ENCODE data around the gene ARHGAP6. TPM values are rescaled to one million over a fixed set of nuclear protein-coding genes. Genes with fewer than 3 reads are reported as not detected.

Gene ARHGAP6
- total RNA-seq, 1 donor from 2014 or later: 33.6 TPM

GRCh38 chrX:11172415-11172814 is 493.3 kb downstream of the ARHGAP6 start:
- no peak for TF ChIP-seq CTCF (IDR thresholded peaks at IDR 0.05)
- intact Hi-C loops (cut with DNase I): no loop called here
- Histone ChIP-seq H3K27me3 (no peaks in the 10 kb centered on the region), H3K4me3 (peak overlapping the region in 1 of 2 donors; percentile 4), H3K9me3 (no peaks in the 10 kb centered on the region), H3K27ac (peak overlapping the region; percentile 42 to 47), H3K36me3 (peaks cover 0 to 6% of the 10 kb centered on the region in 2 donors), H3K4me1 (no peaks in the 10 kb centered on the region)
- no peak for DNase-seq (ENCODE audit: low spot score in 2 of 2)

GRCh38 chrX:11171956-11172355 is 493.8 kb downstream of the ARHGAP6 start:
- H3K27me3 ChIP-seq: no peaks in the 10 kb centered on the region
- peak overlapping the region in 1 of 2 donors; percentile 0 for H3K27ac ChIP-seq
- H3K36me3 ChIP-seq: peaks cover 0 to 6% of the 10 kb centered on the region in 2 donors
- no peak for TF ChIP-seq CTCF (IDR thresholded peaks at IDR 0.05)
- H3K4me3 ChIP-seq: peak overlapping the region in 1 of 2 donors; percentile 4
- H3K9me3 ChIP-seq: no peaks in the 10 kb centered on the region
- no peak for DNase-seq (ENCODE audit: low spot score in 2 of 2)
- no peaks in the 10 kb centered on the region for H3K4me1 ChIP-seq
- intact Hi-C loops (cut with DNase I): no loop called here

- intact Hi-C loops (cut with DNase I): no loop called here
- no peaks in the 10 kb centered on the region for H3K27me3 ChIP-seq
- peaks cover 0 to 6% of the 10 kb centered on the region in 2 donors for H3K36me3 ChIP-seq
- H3K9me3 ChIP-seq: no peaks in the 10 kb centered on the region
- H3K27ac ChIP-seq: no peak overlapping the region
- H3K4me1 ChIP-seq: no peaks in the 10 kb centered on the region
- TF ChIP-seq CTCF (IDR thresholded peaks at IDR 0.05): no peak
- no peak for DNase-seq (ENCODE audit: low spot score in 2 of 2)
- no peak overlapping the region for H3K4me3 ChIP-seq
Measured at GRCh38 chrX:11164433-11164832, 501.3 kb downstream of the ARHGAP6 start.

GRCh38 chrX:11159149-11159548 is 506.6 kb downstream of the ARHGAP6 start:
- Histone ChIP-seq H3K4me1 (no peaks in the 10 kb centered on the region), H3K27me3 (no peaks in the 10 kb centered on the region), H3K36me3 (no peaks in the 10 kb centered on the region), H3K9me3 (no peaks in the 10 kb centered on the region), H3K27ac (no peak overlapping the region), H3K4me3 (no peak overlapping the region)
- DNase-seq (ENCODE audit: low spot score in 2 of 2): no peak
- intact Hi-C loops (cut with DNase I): no loop called here
- no peak for TF ChIP-seq CTCF (IDR thresholded peaks at IDR 0.05)

GRCh38 chrX:11151799-11152559 is 513.7 kb downstream of the ARHGAP6 start:
- intact Hi-C loops (cut with DNase I): no loop called here

More at GRCh38 chrX:11151799-11152559, 513.7 kb downstream of the ARHGAP6 start:
- no peak for DNase-seq (ENCODE audit: low spot score in 2 of 2)
- Histone ChIP-seq H3K4me3 (no peak overlapping the region), H3K36me3 (no peaks in the 10 kb centered on the region), H3K9me3 (no peaks in the 10 kb centered on the region), H3K4me1 (no peaks in the 10 kb centered on the region), H3K27ac (no peak overlapping the region), H3K27me3 (no peaks in the 10 kb centered on the region)
- no peak for TF ChIP-seq CTCF (IDR thresholded peaks at IDR 0.05)

Data from ascending aorta (tissue), 2 donors.